ENCODE data around the gene ACSM6.
"Not testable (repeated sequence)": the region's sequence is repeated elsewhere in the genome, so short reads cannot be mapped to it uniquely, and the experiment has no call there.

ACSM6 gene

GRCh38 chr10:95217476-95217875, 23.4 kb downstream of the ACSM6 start:
- DNase-seq = no peak

- no peak for DNase-seq
Observed at GRCh38 chr10:95220539-95220938, 26.5 kb downstream of the ACSM6 start.

- DNase-seq = no peak
Observed at GRCh38 chr10:95221124-95221523, 27.1 kb downstream of the ACSM6 start.

GRCh38 chr10:95225136-95225535, 31.1 kb downstream of the ACSM6 start:
- DNase-seq = no peak

GRCh38 chr10:95228934-95229723, 35.1 kb downstream of the ACSM6 start:
- not testable (repeated sequence) for DNase-seq

- DNase-seq = no peak
Observed at GRCh38 chr10:95229724-95230627, 35.9 kb downstream of the ACSM6 start.

GRCh38 chr10:95230677-95231586, 36.9 kb downstream of the ACSM6 start:
- not testable (repeated sequence) for DNase-seq

- no peak for DNase-seq
Observed at GRCh38 chr10:95233377-95234034, 39.5 kb downstream of the ACSM6 start.

- DNase-seq = no peak
Observed at GRCh38 chr10:95234951-95235350, 40.9 kb downstream of the ACSM6 start.

- no peak for DNase-seq
Observed at GRCh38 chr10:95235676-95236067, 41.6 kb downstream of the ACSM6 start.

GRCh38 chr10:95236068-95236903, 42.2 kb downstream of the ACSM6 start:
- no peak for DNase-seq

GRCh38 chr10:95237376-95238170, 43.5 kb downstream of the ACSM6 start:
- DNase-seq = no peak

- not testable (repeated sequence) for DNase-seq
Observed at GRCh38 chr10:95240096-95240495, 46.1 kb downstream of the ACSM6 start.

- DNase-seq = no peak
Observed at GRCh38 chr10:95240811-95241210, 46.8 kb downstream of the ACSM6 start.

- no peak for DNase-seq
Observed at GRCh38 chr10:95241533-95241932, 47.5 kb downstream of the ACSM6 start.

- peak; percentile 42 for DNase-seq
Observed at GRCh38 chr10:95242581-95243317, 48.7 kb downstream of the ACSM6 start.

- no peak for DNase-seq
Observed at GRCh38 chr10:95243318-95243617, 49.2 kb downstream of the ACSM6 start.

GRCh38 chr10:95244152-95244551, 50.1 kb downstream of the ACSM6 start:
- no peak for DNase-seq

GRCh38 chr10:95245425-95246055, 51.5 kb downstream of the ACSM6 start:
- no peak for DNase-seq
